ENCODE measurements around the gene ADGRL1. TPM values are rescaled to one million over a fixed set of nuclear protein-coding genes. Genes with fewer than 3 reads are reported as not detected.

The ADGRL1 gene
- polyA plus RNA-seq, 3 donors, result 1.7 TPM; not detected in 2

DNA sequence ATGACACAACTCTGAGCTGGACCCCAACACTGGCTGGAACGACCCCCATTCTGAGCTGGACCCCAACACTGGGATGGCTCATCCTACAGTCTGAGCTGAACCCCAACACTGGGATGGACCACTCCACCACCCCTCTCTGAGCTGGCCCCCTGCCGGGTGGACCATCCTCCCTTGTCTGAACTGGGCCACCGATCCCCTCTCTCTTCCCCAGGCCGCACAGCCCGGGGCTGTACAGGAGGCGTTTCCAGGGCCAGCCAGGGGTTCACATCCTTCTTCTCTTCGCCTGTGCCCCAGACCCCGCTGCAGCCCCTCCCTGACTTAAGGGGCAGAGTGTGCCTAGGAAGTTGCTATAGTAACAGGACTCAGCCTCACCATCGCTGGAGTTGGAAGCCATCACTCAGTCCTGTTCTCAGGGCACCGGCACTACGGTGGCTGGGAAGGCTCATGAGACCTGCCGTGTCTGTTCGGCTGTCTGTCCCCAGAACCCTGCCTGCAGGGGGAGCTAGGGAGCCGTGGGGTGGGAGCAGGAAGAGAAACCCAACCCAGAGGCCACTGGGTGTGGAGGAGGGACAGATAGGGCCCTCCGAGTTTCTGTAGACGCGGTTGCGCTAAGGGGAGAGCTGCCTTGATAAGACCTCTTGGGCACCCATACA is 92.1 kb downstream of the ADGRL1 start:
- peaks cover 57% of the 10 kb centered on the region for H3K4me1 Mint-ChIP-seq
- Histone ChIP-seq H3K27me3 (ENCODE audit: control insufficient read depth in 2 of 2, insufficient read depth in 2 of 2, low read length in 2 of 2) (no peaks in the 10 kb centered on the region), H3K27ac (ENCODE audit: low read depth in 1 of 2, low read length in 2 of 2) (peak overlapping the region; percentile 73 to 86), H3K4me2 (replicated peaks; ENCODE audit: extremely low read depth, low read length, poor library complexity, severe bottlenecking) (peak overlapping the region; percentile 73), H3K9me3 (replicated peaks in 1 of 2; ENCODE audit: control insufficient read depth in 1 of 2, insufficient read depth in 1 of 2, low read length in 2 of 2) (no peaks in the 10 kb centered on the region), H4K20me1 (ENCODE audit: insufficient read depth, low read length) (peaks cover 79% of the 10 kb centered on the region), H3K79me2 (ENCODE audit: insufficient read depth, low read length) (peaks cover 78% of the 10 kb centered on the region), H3K9ac (ENCODE audit: insufficient read depth, low read length, poor library complexity, severe bottlenecking) (no peak overlapping the region), H3K36me3 (replicated peaks in 1 of 2; ENCODE audit: control insufficient read depth in 1 of 2, insufficient read depth in 2 of 2, low read length in 2 of 2) (peaks cover 4 to 11% of the 10 kb centered on the region in 2 donors), H3K4me1 (ENCODE audit: control insufficient read depth in 1 of 2, insufficient read depth in 2 of 2, low read length in 2 of 2) (peaks cover 52 to 64% of the 10 kb centered on the region in 2 donors), H3K4me3 (replicated peaks in 1 of 3; ENCODE audit: low read depth in 2 of 3, low read length in 3 of 3) (peak overlapping the region in 1 of 3 experiments; percentile 99), H2AFZ (ENCODE audit: insufficient read depth, low read depth, low read length, poor library complexity, severe bottlenecking) (no peak overlapping the region)
- H3K36me3 Mint-ChIP-seq, result peaks cover 2 to 42% of the 10 kb centered on the region in 2 donors
- no peaks in the 10 kb centered on the region for H3K9me3 Mint-ChIP-seq
- peak overlapping the region; percentile 11 to 90 (median 84) for H3K27ac Mint-ChIP-seq
- H3K27me3 Mint-ChIP-seq (ENCODE audit: low read depth in 3 of 3), result peaks cover 0 to 1% (median 0%) of the 10 kb centered on the region in 3 donors
- intact Hi-C loops (cut with micrococcal nuclease), result loop anchor here (2.0 kb wide), 2 partner anchors 21 to 23 kb away; partner anchors contain the start of gene ASF1B (in 1 of the 2)
- peak overlapping the region in 1 of 2 donors; percentile 9 for H3K4me3 Mint-ChIP-seq
- DNase-seq, result peak in 2 of 3 donors; percentile 39 to 45
- 86% methylated on average over 18 of the region's 18 CpGs for WGBS (ENCODE audit: insufficient coverage)
- peak; percentile 2 for TF ChIP-seq CTCF (IDR thresholded peaks at IDR 0.05)

- peaks cover 83% of the 10 kb centered on the region for H3K79me2 ChIP-seq (ENCODE audit: insufficient read depth, low read length)
- Mint-ChIP-seq H3K27ac (peak overlapping the region; percentile 50 to 82 (median 66)), H3K9me3 (no peaks in the 10 kb centered on the region), H3K4me1 (peaks cover 51% of the 10 kb centered on the region), H3K4me3 (peak overlapping the region; percentile 51 to 67), H3K27me3 (ENCODE audit: low read depth in 3 of 3) (peaks cover 0 to 1% (median 0%) of the 10 kb centered on the region in 3 donors), H3K36me3 (peaks cover 4 to 47% of the 10 kb centered on the region in 2 donors)
- intact Hi-C loops (cut with micrococcal nuclease), result no loop called here
- H4K20me1 ChIP-seq (ENCODE audit: insufficient read depth, low read length), result peaks cover 88% of the 10 kb centered on the region
- H3K27me3 ChIP-seq (ENCODE audit: control insufficient read depth in 2 of 2, insufficient read depth in 2 of 2, low read length in 2 of 2), result no peaks in the 10 kb centered on the region
- peaks cover 47 to 55% of the 10 kb centered on the region in 2 donors for H3K4me1 ChIP-seq (ENCODE audit: control insufficient read depth in 1 of 2, insufficient read depth in 2 of 2, low read length in 2 of 2)
- H3K9ac ChIP-seq (ENCODE audit: insufficient read depth, low read length, poor library complexity, severe bottlenecking), result peak overlapping the region; percentile 32
- no peak for TF ChIP-seq CTCF (IDR thresholded peaks at IDR 0.05)
- no peak for DNase-seq
- no peak overlapping the region for H2AFZ ChIP-seq (ENCODE audit: insufficient read depth, low read depth, low read length, poor library complexity, severe bottlenecking)
- peaks cover 7 to 14% of the 10 kb centered on the region in 2 donors for H3K36me3 ChIP-seq (replicated peaks in 1 of 2; ENCODE audit: control insufficient read depth in 1 of 2, insufficient read depth in 2 of 2, low read length in 2 of 2)
- H3K4me3 ChIP-seq (replicated peaks in 1 of 3; ENCODE audit: low read depth in 2 of 3, low read length in 3 of 3), result peak overlapping the region in 1 of 3 experiments; percentile 99
- WGBS (ENCODE audit: insufficient coverage), result 60% methylated on average over 1 of the region's 12 CpGs
- H3K9me3 ChIP-seq (replicated peaks in 1 of 2; ENCODE audit: control insufficient read depth in 1 of 2, insufficient read depth in 1 of 2, low read length in 2 of 2), result no peaks in the 10 kb centered on the region
- H3K4me2 ChIP-seq (replicated peaks; ENCODE audit: extremely low read depth, low read length, poor library complexity, severe bottlenecking), result peak overlapping the region; percentile 73
- peak overlapping the region; percentile 34 to 86 for H3K27ac ChIP-seq (ENCODE audit: low read depth in 1 of 2, low read length in 2 of 2)
Observed at GRCh38 chr19:14112809-14113385, 93.1 kb downstream of the ADGRL1 start.
